GM21526 (cell line): Measurements from ENCODE around the gene CCDC88C.
A peak's percentile ranks its signal among the peaks of the same experiment; 100 is the strongest.

Source experiments
- ATAC-seq: cut with Tn5 transposase; IDR thresholded peaks from one replicate; pipeline ENCODE4 v1.9.1; 2021; ENCODE audit warnings: moderate library complexity; ENCODE audit not compliant: unreplicated experiment, low FRiP score

The CCDC88C gene

DNA sequence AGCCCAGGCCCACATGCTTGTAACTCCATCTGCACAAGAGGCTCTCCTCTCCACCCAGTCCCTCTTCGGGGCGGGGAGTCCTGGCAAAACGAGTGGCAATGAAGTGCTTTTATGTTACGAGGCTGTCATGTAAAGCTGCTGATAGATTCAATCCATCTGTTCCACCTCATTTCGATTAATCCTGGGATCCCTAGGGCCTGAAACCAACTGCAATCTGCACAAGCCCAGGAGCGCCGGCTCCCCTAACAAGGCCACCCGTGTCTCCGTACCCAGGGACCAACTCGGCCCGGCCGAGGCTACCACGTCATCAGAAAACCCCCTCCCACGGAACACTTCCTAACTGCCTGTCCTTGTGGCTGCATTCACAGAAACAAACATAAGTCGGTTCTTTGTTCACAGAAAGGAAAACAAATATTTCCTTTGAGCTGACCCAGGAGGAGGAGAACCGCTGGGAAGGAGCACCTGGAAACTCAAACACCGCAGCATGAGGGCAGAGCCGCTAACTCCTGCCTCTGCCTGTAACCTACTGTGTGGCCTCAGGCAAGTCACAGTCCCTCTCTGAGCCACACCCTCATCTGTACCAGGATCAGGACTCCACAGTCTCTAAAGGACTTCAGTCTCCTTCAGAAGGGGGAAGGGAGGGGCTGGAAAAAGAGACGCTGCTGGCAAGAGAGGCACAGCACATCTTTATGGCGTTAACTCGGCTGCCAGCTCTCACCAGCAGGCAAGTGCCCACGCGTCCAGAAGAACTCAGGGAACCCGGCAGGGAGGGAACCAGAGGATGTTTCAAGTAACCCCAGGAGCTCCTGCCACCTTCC, 47.8 kb downstream of the CCDC88C start:
- no peak for ATAC-seq

DNA sequence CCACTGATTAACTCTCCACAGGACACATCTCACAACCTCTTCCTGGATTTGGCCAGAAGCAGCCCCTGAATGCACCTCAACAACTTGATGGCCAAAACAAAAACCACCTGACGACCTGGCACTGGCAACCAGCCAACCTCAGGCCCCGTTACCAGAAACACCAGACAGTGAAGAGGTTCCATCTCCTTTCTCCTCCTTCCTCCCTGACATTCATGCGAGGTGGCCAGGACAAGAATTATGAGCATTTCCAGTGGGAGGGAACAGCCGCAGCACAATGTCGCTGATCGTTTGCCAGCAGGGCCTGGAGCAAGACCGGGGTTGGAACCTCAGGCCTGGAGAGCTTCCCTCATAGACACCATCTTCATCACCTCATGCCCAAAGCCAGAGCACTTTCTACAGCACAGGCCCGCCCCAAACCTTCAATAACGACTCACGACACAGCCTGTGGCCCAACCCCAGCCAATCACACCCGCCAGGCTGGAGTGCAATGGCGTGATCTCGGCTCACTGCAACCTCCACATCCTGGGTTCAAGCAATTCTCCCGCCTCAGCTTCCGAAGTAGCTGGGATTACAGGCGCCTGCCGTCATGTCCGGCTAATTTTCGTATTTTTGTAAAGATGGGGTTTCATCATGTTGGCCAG, 48.7 kb downstream of the CCDC88C start:
- no peak for ATAC-seq

DNA sequence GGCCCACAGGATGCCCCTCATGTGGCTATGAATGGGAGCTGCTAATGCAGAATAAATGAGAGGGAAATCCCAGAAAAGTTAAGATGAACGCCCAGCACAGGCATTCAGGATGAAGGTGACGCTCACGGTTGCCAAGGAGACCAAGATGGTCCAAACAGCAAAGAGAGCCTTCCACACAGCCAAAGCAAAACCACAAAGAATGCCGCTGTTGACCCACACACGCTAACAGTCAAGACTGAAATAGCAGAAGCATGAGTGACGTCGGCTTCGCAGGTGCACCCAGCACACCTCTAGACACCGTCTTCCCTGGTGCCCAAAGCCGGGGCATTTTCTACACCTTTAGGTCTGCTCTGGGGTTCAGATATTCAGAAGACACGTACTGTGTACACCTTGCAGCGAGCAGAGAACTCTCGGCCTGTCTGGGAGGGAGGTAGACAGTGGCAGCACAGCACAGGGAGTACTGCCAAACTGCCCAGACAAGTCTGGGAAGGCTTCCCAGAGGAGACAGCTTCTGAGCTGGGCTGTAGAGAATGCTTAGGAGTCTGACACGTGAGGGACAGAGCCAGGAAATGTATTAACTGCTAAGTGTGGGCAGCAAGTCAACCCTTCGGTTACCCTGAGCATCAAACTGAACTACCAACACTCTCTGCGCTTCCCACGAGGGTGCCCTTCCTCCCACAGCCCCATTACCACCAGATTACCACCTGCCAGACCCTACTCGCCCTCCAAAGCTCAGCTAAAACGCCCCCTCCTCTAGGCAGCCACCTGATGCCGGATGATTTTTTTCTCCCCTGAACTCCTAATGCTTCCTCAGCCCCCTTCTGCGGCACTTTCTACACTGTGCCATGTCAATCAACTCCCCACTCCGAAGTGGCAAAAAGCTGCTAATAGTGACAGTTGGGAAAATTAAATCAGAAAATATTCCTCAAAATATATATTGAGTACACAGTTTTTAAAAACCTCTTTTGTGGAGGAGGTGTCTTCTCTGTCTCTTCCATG, 50.1 kb downstream of the CCDC88C start:
- peak; percentile 70 for ATAC-seq

DNA sequence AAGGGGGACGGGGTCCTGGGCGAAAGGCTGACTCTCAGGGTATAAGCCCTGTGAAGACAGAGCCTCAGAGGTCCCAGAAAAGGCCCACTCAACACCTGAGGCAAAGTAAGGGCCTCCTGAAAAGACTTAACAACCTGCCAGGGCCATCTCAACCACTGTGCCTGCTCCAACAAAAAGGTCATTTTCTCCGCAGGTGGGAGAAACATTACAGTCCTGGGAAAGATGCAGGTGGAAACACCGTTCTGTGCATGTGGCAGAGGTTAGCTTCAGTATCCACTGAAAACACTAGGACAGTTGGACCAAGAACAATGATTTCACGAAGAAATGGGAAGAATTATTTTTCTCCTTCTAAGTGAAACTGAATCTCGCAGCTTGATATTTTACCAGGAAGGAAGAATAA, 50.9 kb downstream of the CCDC88C start:
- ATAC-seq, result no peak

DNA sequence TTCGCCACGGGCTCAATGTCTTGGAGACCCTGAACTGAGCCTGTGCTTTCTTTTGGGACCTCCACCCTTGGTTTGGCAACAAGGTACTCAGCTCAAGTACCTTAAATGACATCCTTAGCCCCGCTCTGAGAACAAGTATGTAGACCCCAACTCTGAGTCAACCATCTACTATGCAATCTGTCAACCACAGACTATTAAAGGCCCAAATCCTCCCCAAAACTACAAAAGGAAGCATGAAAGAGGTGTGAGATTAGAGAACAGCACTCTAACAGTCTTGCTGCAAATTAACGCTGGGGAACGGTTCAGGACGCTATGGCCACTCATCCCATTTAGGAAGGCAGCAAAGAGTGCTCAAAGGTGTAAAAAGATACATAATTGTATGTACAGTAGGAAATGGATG, 52.1 kb downstream of the CCDC88C start:
- no peak for ATAC-seq

DNA sequence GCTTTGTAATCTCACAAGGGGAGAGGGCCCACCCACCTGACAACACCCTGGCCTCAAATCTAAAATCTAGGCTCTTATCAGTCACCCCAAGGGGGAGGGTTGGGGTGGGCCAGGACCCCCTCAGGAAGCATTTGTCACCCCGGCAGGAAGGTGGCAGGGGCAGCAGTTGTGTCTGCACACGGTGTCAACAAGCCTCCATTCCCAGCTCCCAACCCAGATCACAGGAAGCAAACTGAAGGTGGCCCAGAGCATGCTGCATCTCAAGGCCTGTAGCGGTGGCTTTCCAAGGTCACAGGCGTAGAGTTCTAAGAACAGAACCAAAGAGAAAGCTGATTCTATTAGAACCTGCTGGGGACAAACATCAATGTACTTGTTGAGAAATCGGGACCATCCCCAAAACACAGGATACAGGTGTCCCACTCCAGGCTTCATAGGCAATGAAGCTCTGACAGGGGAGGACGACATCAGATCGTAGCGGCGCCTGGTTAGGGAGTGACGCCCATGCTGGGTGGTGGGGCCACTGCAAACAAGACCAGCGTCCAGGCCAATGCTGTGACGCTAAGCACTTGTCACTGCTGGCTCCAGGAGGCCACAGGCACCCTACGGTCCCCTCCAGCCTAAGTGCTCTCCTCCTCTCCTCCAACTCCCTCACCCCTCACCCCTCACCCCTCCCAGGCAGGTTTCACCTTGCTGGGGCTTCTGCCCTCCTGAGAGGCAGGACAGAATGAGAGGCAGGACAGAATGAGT, 52.9 kb downstream of the CCDC88C start:
- ATAC-seq, result no peak

DNA sequence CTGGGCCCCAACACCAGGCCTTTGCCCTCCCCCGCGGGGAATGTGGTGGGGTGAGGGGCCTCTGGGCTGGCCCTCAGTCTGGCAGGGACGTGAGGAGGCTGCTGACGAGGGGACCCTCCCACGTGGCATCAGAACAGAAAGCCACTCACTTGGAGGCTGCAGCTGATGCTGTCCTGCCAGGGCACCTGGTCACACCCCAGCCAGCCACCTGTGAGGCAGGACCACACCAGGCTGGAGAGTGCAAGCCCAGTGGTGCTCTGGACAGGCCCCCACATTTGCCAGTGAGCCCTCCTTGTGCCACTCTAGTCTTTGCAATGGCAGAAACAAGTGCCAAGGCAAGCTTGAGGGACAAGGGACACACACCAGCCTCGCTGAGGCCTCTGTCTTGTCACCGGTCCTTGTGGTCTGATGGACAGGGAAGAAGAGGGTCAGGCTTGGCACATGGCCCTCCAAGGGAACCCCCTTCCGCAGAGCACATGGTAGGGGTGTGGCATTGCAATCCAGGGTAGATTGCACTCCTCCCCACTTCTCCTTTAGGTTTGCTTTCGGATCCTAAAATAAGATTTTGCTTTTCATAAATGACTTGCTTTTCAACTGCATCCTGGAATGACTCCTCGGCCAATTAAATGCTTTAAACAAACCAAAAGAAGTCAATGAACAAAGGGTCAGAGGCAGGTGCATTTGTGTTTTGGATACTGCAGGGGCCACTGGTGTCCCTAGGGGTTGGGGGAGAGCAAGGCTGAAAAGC, 53.7 kb downstream of the CCDC88C start:
- peak; percentile 40 for ATAC-seq

DNA sequence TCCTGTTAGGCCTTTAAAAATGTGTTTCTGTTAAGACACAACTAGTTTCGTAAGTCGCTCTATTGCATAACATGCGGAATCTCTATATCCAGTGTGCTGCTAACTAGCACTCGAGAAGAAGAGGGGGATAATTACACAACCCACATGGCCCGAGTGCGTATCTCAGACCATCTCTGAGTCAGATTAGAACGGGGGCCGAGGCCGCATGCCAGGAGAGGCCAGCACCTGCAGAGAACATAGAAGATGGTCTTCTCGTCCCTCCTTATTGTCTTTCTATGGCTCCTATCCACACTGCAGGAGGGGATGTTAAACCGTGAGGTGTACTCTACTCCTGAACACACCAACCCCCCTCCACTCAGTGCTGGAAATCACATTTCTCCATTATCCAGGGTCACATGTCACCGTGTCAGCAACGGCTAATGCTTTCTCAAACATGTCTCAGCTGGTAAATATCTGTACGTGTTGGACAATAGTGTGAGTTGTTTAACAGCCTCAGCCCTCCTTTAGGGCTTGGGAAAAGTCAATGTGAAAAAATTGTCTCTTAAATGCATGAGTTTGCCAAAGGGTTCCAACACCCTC, 56.3 kb downstream of the CCDC88C start:
- no peak for ATAC-seq

DNA sequence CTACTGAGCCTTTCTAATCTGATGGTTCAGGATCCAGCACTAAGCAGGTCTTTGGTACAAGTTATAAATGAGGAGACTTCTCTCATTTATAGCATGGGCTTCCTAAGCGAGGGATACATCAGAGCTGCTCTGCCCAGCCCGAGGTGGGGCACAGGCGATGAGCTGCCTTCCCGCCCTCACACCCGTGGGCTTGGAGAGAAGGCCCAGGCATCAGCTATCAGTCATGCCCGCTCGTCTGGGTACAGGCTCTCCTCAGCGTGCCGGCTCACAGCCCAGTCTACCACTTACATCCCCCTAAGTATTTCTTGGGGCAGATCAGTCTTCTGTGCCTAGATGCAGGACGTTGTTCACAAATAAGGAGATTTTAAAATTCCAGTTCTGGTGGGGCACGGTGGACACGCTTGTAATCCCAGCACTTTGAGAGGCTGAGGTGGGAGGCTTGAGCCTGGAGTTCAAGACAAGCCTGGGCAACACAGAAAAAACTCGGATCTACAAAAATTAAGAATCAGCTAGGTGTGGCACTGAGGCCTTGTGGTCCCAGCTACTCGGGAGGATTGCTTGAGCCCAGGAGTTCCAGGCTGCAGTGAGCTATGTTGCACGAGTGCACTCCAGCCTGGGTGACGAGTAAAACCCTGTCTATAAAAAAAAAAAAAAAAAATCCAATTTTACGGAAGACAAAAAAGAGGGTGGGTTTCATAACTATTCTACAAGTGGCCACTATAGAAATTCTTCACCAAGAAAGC, 57.0 kb downstream of the CCDC88C start:
- ATAC-seq, result no peak

DNA sequence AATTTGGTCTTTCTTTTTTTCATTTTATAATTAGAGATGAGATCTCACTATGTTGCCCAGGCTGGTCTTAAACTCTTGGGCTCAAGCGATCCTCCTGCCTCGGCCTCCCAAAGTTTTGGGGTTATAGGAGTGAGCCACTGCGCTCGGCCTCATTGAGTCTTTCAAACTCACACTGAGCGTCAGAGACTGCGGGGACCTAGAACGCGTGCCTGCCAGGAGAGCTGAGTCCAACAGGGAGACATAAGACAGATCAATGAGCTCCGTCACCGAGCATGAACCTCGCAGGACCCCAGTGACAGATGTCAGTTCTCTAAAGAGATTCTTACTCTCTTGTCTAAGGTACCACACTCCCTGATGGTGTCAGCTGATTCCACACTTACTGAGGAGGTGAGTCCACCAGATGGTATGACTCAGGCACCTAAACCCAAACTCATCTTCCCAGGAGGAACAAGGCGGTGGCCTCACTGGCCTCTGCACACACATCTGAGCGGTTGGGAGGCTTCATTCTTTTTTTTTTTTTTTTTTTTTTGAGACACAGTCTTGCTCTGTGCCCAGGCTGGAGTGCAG, 58.9 kb downstream of the CCDC88C start:
- no peak for ATAC-seq

DNA sequence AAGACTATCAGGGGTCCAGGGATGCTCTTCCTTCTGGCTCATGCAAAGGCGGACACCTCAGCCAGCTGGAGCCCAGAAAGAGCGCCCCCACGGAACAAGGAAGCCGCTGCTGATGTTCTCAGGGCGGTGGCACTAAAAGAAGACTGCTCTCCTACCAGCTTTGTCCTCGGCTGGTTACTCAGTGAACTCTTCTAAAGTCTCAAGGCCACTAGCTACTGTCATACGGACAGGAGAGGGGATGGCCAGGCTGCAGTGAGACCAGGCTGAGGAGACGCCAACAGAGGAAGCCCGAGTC, 59.6 kb downstream of the CCDC88C start:
- ATAC-seq, result no peak

DNA sequence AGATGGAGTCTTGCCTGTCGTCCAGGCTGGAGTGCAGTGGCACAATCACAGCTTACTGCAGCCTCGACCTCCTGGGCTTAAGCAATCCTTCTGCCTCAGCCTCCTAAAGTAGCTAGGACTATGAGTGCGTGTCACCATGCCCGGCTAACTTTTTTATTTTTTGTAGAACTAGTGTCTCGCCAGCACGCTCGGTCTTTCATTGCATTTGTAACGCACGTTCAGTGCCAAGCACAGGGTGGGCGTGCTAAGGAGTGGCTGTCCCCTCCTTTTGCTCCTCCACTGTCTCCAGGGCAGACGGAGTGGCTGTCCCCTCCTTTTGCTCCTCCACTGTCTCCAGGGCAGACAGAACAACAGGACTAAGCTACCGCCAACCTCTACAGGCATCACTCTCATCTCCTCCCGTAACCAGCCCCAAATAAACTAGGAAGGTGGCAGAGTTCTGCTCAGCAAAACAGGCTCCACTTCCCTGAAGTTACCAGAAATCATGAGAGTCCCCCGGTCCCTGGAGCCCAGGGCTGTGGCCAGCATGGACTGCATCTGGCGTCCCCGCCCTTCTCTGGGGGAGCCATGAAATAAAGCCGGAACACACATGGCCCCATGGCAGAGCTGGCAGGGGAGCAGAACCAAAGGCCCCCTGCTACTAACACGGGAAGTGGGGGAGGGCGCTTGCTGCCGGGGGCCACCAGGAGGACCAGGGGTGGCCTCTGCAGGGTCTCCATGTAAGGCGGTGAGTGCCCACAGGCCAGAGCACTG, 60.2 kb downstream of the CCDC88C start:
- ATAC-seq, result no peak

DNA sequence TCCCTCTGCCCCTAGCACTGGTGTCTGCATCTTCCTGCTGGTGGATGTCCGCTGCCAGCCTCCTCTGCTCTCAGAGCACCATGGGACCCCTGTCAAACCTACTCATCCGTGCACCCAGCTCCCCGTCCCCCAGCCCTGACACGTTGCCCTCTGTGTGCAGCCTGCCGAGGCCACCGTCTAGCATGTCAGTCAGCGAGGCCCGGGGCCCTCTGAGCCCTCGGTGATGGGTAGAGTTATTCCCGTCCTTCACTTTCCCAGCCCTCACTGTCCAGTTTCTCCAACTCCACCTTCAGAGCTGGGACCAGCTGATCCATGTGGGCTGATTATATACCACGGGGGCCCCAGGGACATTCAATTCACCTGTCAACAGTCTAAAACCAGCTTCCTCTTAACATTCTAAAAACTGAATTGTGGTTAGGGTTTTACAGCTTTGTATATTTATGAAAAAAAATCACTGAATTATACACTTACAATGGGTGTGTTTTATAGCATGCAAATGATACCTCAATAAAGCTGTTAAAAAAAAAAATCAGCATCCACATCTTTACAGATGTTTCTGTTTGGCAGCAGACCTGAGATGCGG, 61.3 kb downstream of the CCDC88C start:
- no peak for ATAC-seq

DNA sequence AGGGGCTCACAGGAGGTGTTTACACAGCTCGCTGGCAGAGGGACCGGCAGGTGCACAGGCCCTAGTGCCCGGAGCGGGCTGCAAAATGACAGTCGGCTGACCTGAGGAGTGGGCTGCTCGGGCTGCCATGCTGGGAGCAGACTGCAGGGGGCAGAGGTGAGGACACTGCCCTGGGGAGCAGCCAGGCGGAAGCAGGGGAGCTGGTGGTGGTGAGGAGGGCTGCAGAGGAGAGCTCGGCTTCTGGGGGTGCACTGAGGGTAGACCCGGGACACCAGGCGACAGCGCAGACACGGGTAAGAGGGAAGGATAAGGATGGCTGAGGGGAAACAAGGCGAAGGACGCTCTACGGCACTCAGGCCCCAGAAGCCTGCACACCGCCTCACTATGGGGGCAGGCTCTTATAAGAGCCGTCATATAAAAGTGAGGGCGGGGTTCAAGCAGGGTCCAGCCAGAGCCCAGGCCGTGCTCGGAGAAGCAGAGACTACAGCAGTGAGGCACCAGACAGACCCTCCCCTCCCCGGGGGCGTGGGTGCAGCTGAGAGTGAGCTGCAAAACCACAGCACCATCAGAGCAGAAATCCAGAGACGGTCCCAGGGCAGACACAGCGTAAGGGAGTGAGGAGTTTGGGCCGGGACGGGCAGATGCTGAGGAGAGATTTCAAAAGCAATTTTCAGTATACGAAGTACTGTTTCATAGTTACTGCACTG, 62.5 kb downstream of the CCDC88C start:
- ATAC-seq, result no peak

DNA sequence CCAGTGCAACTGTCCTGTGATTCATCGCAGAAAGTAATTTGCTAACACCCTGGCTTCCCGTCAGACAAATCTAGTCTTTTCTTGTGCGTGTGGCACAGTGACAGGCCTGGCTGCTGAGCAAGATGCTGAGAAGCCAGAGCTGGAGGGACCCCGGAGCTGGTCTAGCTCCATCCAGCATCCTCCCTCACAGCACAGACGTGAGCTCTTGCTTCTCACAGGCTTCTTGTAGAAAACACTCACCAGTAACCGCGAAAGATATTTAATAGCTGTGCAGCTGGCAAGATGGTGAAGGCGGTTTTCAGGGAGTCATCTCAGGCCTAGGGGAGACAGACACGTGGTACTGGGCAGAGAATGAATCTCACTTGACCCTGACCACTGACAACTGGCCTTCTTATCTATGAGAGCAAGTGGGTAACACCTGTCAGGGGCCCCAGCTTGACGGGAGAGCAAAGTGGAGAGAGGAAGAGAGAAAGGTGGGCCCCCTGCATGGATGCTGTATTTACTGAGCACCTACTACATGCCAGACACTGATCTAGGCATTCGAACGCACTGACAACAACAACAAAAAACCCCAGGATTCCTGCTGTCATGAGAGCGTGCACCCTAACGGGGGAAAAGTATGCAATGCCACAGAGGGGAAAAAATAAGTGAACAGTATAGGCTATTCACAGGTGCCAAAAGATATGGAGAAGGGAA, 63.3 kb downstream of the CCDC88C start:
- no peak for ATAC-seq
